Hepatocyte (in vitro differentiated cells): ENCODE results near the gene GNAO1. TPM values are rescaled to one million over a fixed set of nuclear protein-coding genes. Genes with fewer than 3 reads are reported as not detected.

ENCODE experiments used
- DNase-seq: peaks from one replicate; pipeline ENCODE4 v3.0.0-alpha.2; 2016; ENCODE audit warnings: low spot score
- H2AFZ ChIP-seq: fragments of 200-600 bp; sonication (generic); 2 replicates; pipeline ENCODE4 v1.6.0; 2016; ENCODE audit warnings: antibody characterized with exemption, mild to moderate bottlenecking
- H3K27ac ChIP-seq: fragments of 200-600 bp; sonication (generic); 2 replicates; pipeline ENCODE4 v1.5.1; 2016; ENCODE audit warnings: mild to moderate bottlenecking
- H3K27me3 ChIP-seq: fragments of 200-600 bp; sonication (generic); 2 replicates; pipeline ENCODE4 v1.6.1; 2016
- H3K36me3 ChIP-seq: fragments of 200-600 bp; sonication (generic); replicated peaks from 2 replicates; pipeline ENCODE4 v1.5.1; 2016; ENCODE audit warnings: low read depth; ENCODE audit not compliant: insufficient read depth
- H3K4me1 ChIP-seq: fragments of 200-600 bp; sonication (generic); 2 replicates; pipeline ENCODE4 v1.5.1; 2016; ENCODE audit warnings: mild to moderate bottlenecking, moderate library complexity; ENCODE audit not compliant: insufficient read depth
- H3K4me2 ChIP-seq: fragments of 200-600 bp; sonication (generic); 2 replicates; pipeline ENCODE4 v1.6.0; 2016
- H3K4me3 ChIP-seq: fragments of 200-600 bp; sonication (generic); 2 replicates; pipeline ENCODE4 v1.5.1; 2016; ENCODE audit warnings: mild to moderate bottlenecking
- H3K79me2 ChIP-seq: fragments of 200-600 bp; sonication (generic); 2 replicates; pipeline ENCODE4 v1.6.0; 2017; ENCODE audit warnings: mild to moderate bottlenecking
- H3K9me2 ChIP-seq: fragments of 200-600 bp; sonication (generic); replicated peaks from 2 replicates; pipeline ENCODE4 v1.6.0; 2017; ENCODE audit warnings: mild to moderate bottlenecking; ENCODE audit not compliant: insufficient read depth
- H3K9me3 ChIP-seq: fragments of 200-600 bp; sonication (generic); 2 replicates; pipeline ENCODE4 v1.5.1; 2016; ENCODE audit warnings: low read depth, mild to moderate bottlenecking
- H4K20me1 ChIP-seq: fragments of 200-600 bp; sonication (generic); 2 replicates; pipeline ENCODE4 v1.6.0; 2016; ENCODE audit warnings: mild to moderate bottlenecking; ENCODE audit not compliant: insufficient read depth, poor library complexity, severe bottlenecking
- CTCF ChIP-seq: fragments of 200-600 bp; sonication (generic); IDR thresholded peaks from 2 replicates; pipeline ENCODE4 v1.5.1; 2016; ENCODE audit warnings: antibody characterized with exemption, mild to moderate bottlenecking; ENCODE audit not compliant: poor library complexity
- EZH2 ChIP-seq: fragments of 200-600 bp; sonication (generic); IDR thresholded peaks from 2 replicates; pipeline ENCODE4 v1.6.1; 2016; ENCODE audit warnings: antibody characterized with exemption, mild to moderate bottlenecking, borderline replicate concordance
- EZH2phosphoT487 ChIP-seq: fragments of 200-600 bp; sonication (generic); IDR thresholded peaks from one replicate; pipeline ENCODE4 v1.6.1; 2018; ENCODE audit warnings: antibody characterized with exemption, mild to moderate bottlenecking, low read depth, moderate library complexity; ENCODE audit not compliant: unreplicated experiment, severe bottlenecking
- WGBS: methylation state at CpG from one replicate; pipeline ENCODE4 v1.1.6; 2016; ENCODE audit warnings: low lambda C conversion rate; ENCODE audit errors: missing lambda C conversion rate; 5-methylcytosine and 5-hydroxymethylcytosine counted together
- polyA plus RNA-seq: library from polyadenylated mRNA; unstranded; fragments of >200 nt; fragmentation: Nextera tagmentation; extraction: Ambion mirVana; gene quantifications from 2 replicates; pipeline ENCODE4 v1.2.1, GENCODE V29; 2016
- total RNA-seq: library from RNA; depleted of rRNA; stranded (reverse); fragments of >200 nt; gene quantifications from 2 replicates; pipeline ENCODE4 v1.2.3, GENCODE V29; 2014

The GNAO1 gene
- total and polyA plus RNA-seq, 2 experiments from 2014 or later: 0.77 to 2.2 TPM

GRCh38 chr16:56257666-56258342 is 66.5 kb downstream of the GNAO1 start:
- Histone ChIP-seq H3K27ac (peak overlapping the region; percentile 33), H3K79me2 (no peaks in the 10 kb centered on the region), H3K4me3 (no peak overlapping the region), H3K36me3 (no peaks in the 10 kb centered on the region), H3K9me3 (no peaks in the 10 kb centered on the region), H3K9me2 (no peaks in the 10 kb centered on the region), H4K20me1 (no peaks in the 10 kb centered on the region), H2AFZ (no peak overlapping the region), H3K4me1 (peaks cover 19% of the 10 kb centered on the region), H3K4me2 (no peak overlapping the region), H3K27me3 (no peaks in the 10 kb centered on the region)
- 81% methylated on average over 8 of the region's 8 CpGs for WGBS
- TF ChIP-seq CTCF: no peak
- TF ChIP-seq EZH2phosphoT487: no peak
- no peak for TF ChIP-seq EZH2
- DNase-seq: no peak

GRCh38 chr16:56258508-56259424 is 67.5 kb downstream of the GNAO1 start:
- Histone ChIP-seq H3K9me2 (no peaks in the 10 kb centered on the region), H3K4me3 (no peak overlapping the region), H3K27me3 (no peaks in the 10 kb centered on the region), H2AFZ (no peak overlapping the region), H3K4me1 (peaks cover 26% of the 10 kb centered on the region), H4K20me1 (no peaks in the 10 kb centered on the region), H3K79me2 (no peaks in the 10 kb centered on the region), H3K9me3 (no peaks in the 10 kb centered on the region), H3K4me2 (no peak overlapping the region), H3K27ac (no peak overlapping the region), H3K36me3 (no peaks in the 10 kb centered on the region)
- no peak for DNase-seq
- TF ChIP-seq EZH2 (no peak), CTCF (no peak), EZH2phosphoT487 (no peak)
- 88% methylated on average over 8 of the region's 8 CpGs for WGBS

GRCh38 chr16:56259425-56259779 is 68.1 kb downstream of the GNAO1 start:
- Histone ChIP-seq H3K4me1 (peaks cover 29% of the 10 kb centered on the region), H2AFZ (no peak overlapping the region), H3K79me2 (no peaks in the 10 kb centered on the region), H3K9me3 (no peaks in the 10 kb centered on the region), H3K4me2 (no peak overlapping the region), H3K36me3 (no peaks in the 10 kb centered on the region), H3K27ac (no peak overlapping the region), H4K20me1 (no peaks in the 10 kb centered on the region), H3K27me3 (no peaks in the 10 kb centered on the region), H3K4me3 (no peak overlapping the region), H3K9me2 (no peaks in the 10 kb centered on the region)
- WGBS: 74% methylated on average over 4 of the region's 4 CpGs
- TF ChIP-seq CTCF: no peak
- no peak for TF ChIP-seq EZH2
- no peak for TF ChIP-seq EZH2phosphoT487
- no peak for DNase-seq
